Heart left ventricle (tissue), 13 donors: Measurements from ENCODE around the gene CCDC50.

Experiments used
- CTCF ChIP-seq, 12 donors: fragments of 200-600 bp; sonication (generic) in 4 of 12; IDR thresholded peaks; one replicate each; pipeline versions ENCODE4 v1.5.0 to v1.8.0; 2018 to 2022; ENCODE audit warnings: antibody characterized with exemption in 12 of 12, mild to moderate bottlenecking in 5 of 12
- POLR2A ChIP-seq, 2 donors: fragments of 450-650 bp; IDR thresholded peaks; one replicate each; pipeline ENCODE4 v1.6.1; 2017; ENCODE audit warnings: antibody characterized with exemption in 2 of 2, mild to moderate bottlenecking in 2 of 2, moderate library complexity in 2 of 2
- donor health status: ischemic (EF 13 %, LVEDD 7.1; RV severe dilation, severe dysfunction).
- donor health status: DM: no; HTN: yes; CAD: no.
- donor health status: DM: no; HTN: no; CAD: no.
- donor health status: ischemic (EF 25% LVEDD 6.9; RV normal size, moderate dysfunction).
- donor health status: ischemic (EF 25% LVEDD 5.7; RV mildly dilated, moderate dysfunction).
- donor health status: ischemic (EF 35%, LVEDD 5.7; RV mildly dilated, moderate dysfunction).
- donor health status: nonischemic (EF 11% LVEDD 7.7; RV severe dilation, severe dysfunction).
- donor health status: DM: yes; HTN: yes; CAD: no.
- donor health status: PGD.
- donor health status: ischemic (EF 29% LVEDD 5.4; RV normal size, mild dysfunction).
- donor health status: nonischemic (EF 23%, LVEDD 6.1; RV moderate dilation, normal function).

DNA sequence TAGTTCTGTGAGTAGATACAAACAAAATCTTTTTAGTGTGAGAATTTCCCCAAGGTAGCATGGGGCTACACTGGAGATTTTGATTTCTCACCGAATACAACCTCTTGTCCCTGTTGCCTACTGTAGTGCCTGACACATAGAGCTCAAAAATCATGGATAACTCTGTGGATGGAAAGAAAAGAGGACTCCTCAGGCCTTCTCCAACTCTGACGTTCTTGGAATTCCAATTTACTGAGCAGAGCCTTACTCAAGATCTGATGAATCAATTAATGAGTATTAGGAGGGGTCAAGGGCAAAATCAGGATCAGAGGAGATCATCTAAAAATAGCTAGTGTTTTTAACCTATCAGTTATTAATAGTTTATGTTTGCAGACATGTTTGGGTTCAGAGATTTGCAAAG is 85.1 kb downstream of the CCDC50 start:
- TF ChIP-seq CTCF (IDR thresholded peaks at IDR 0.05) (no peak), POLR2A (IDR thresholded peaks at IDR 0.05) (no peak)
